ENCODE results near the gene FRMD5.

The FRMD5 gene

DNA sequence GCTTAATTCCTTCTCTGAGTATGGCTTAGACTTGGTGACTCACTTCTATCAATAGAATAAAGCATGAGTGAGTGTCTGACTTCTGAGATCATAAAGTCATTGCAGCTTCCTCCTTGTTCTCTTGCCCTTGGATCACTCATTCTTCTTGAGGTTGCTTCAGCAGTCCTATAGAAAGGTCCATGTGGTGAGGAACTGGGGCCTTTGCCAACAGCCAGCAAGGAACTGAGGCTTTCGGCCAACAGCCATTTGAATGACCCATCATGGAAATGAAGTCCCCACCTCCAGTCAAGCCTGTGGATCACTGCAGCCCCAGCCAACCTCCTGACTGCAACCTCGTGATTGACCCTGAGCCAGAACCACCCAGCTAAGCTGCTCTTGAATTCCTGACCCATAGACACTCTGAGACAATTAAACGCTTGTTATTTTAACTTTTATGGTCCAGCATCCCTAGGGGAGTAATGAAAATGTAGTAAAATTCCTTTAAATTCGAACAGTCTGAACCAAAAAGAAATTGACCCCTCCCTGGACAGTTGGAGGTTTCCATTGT is 283.8 kb downstream of the FRMD5 start:
- no peak overlapping the region for H3K4me2 ChIP-seq
- no peaks in the 10 kb centered on the region for H3K36me3 ChIP-seq
- no peaks in the 10 kb centered on the region for H3K27me3 ChIP-seq
- no peak for TF ChIP-seq Cebpa-rat (IDR thresholded peaks at IDR 0.05)
- no peak overlapping the region for H3K9ac ChIP-seq
- H3K4me3 ChIP-seq = no peak overlapping the region
- H3K27ac ChIP-seq = no peak overlapping the region
- H3K9me3 ChIP-seq = no peaks in the 10 kb centered on the region
- no peaks in the 10 kb centered on the region for H4K20me1 ChIP-seq
- H3K4me1 ChIP-seq = no peaks in the 10 kb centered on the region

DNA sequence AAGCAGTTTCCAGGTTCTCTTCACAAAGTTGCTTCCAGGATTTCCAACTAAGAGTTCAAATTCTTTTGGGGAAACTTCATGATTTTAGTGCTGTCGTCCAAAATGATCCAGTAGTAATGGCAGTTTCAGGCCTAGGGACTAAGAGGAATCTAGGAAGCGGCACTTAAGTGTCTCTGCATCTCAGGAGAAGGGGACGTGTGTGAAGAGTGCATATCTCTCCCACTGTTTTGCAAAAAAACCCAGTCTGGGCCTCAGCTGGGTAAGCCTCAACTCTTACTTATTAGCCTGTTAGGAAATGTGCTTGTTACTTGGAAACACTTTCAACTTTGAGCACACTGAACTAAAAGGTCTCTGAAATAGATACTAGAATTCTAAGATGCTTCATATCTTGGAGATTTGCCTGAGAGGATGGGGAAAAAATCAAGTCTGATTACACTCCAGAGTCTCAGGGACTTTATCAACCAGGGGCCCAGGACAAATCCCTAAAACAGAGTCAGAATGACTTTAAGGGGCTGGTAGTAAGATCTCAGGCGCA is 286.5 kb downstream of the FRMD5 start:
- H3K27ac ChIP-seq = no peak overlapping the region
- no peaks in the 10 kb centered on the region for H3K36me3 ChIP-seq
- H3K9ac ChIP-seq = no peak overlapping the region
- H3K27me3 ChIP-seq = no peaks in the 10 kb centered on the region
- no peak overlapping the region for H3K4me3 ChIP-seq
- H3K9me3 ChIP-seq = no peaks in the 10 kb centered on the region
- H4K20me1 ChIP-seq = no peaks in the 10 kb centered on the region
- H3K4me1 ChIP-seq = no peaks in the 10 kb centered on the region
- H3K4me2 ChIP-seq = no peak overlapping the region
- TF ChIP-seq Cebpa-rat (IDR thresholded peaks at IDR 0.05) = no peak

DNA sequence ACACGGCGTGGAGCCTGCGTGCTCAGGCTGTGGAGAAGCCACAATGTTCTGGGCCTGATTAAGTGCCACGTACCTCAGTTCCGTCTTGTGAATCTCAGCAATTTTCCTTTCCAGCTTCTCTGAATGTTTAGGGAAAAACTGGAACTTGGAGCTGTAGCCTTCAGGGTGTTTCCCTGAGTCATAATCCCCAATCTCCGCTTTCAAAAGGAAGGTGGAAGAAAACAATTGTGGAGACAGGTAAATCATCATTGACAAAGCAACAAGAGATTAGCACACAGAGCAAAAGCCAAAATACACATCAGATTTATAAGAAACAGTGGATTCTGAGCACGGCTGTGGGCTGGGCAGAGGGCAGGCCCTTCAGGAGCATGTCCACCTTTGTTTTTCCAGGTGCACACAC is 289.3 kb downstream of the FRMD5 start:
- H3K9ac ChIP-seq = no peak overlapping the region
- H3K27ac ChIP-seq = no peak overlapping the region

DNA sequence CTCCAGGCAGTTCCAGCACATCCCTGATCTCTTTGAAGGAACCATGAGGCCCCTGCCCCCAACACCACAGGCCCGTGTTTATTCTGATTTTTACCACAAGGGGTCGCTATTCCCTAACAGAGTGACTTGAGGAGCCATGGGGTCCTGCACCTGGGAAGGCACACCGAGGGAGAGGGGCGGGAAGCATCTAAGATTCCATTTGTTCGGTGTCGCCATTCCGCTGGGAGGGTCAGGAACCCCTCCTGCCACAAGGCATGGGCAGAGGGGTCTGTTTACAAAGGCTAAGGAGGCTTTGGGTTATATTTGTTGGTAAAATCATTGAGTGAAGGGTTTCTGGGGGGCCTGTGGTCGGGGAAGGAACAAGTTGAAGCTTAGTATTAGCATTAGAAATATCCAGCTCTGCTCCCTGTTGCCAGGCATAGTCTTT is 291.2 kb downstream of the FRMD5 start:
- H3K9me3 ChIP-seq = no peaks in the 10 kb centered on the region
- no peak overlapping the region for H3K4me2 ChIP-seq
- H3K4me1 ChIP-seq = no peaks in the 10 kb centered on the region
- H4K20me1 ChIP-seq = no peaks in the 10 kb centered on the region
- H3K27me3 ChIP-seq = no peaks in the 10 kb centered on the region
- H3K36me3 ChIP-seq = no peaks in the 10 kb centered on the region
- H3K9ac ChIP-seq = no peak overlapping the region
- no peak overlapping the region for H3K4me3 ChIP-seq
- no peak overlapping the region for H3K27ac ChIP-seq
- TF ChIP-seq Cebpa-rat (IDR thresholded peaks at IDR 0.05) = no peak

More for the DNA sequence above, 289.3 kb downstream of the FRMD5 start:
- no peaks in the 10 kb centered on the region for H4K20me1 ChIP-seq
- no peaks in the 10 kb centered on the region for H3K36me3 ChIP-seq
- H3K27me3 ChIP-seq = no peaks in the 10 kb centered on the region
- H3K4me3 ChIP-seq = no peak overlapping the region
- H3K9me3 ChIP-seq = no peaks in the 10 kb centered on the region
- no peak overlapping the region for H3K4me2 ChIP-seq
- no peaks in the 10 kb centered on the region for H3K4me1 ChIP-seq
- no peak for TF ChIP-seq Cebpa-rat (IDR thresholded peaks at IDR 0.05)

DNA sequence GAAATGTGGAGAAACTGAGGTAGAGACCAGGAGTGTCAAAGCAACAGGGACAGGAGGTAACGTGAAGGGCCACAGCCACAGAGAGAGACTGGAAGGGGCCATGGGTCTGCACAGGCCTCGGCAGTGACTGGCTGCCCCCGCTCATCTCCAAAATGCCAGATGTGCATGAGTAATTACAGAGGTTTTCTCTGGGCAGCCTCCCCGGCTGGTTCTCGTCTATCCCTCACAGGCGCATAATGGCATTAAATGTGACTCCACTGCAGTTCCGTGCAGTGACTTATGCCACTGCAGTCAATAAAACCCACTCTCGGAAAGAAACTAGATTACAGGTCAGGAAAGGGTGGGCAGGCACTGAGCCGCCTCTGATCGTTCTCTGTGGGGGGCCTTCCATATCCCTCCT is 293.6 kb downstream of the FRMD5 start:
- Histone ChIP-seq H3K27me3 (no peaks in the 10 kb centered on the region), H3K4me3 (no peak overlapping the region), H3K9me3 (no peaks in the 10 kb centered on the region), H3K9ac (no peak overlapping the region), H3K27ac (no peak overlapping the region), H3K4me1 (no peaks in the 10 kb centered on the region), H3K4me2 (no peak overlapping the region), H3K36me3 (no peaks in the 10 kb centered on the region), H4K20me1 (no peaks in the 10 kb centered on the region)
- no peak for TF ChIP-seq Cebpa-rat (IDR thresholded peaks at IDR 0.05)

DNA sequence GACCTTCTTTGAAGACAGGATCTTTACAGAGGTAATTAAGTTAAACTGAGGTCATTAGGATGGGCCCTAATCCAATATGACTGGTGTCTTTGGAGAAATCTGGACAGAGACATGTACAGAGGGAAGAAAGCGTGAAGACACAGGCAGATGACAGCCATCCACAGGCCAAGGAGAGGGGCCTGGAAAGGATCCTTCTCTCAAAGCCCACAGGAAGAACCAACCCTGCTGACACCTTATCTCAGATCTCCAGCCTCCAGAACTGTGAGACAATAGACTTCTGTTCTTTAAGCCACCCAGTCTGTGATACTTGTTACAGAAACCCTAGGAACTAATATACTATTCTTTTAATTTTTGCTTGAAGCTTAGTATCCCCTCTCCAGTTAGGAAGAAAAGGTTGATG is 294.1 kb downstream of the FRMD5 start:
- no peaks in the 10 kb centered on the region for H3K27me3 ChIP-seq
- H3K4me2 ChIP-seq = no peak overlapping the region
- no peaks in the 10 kb centered on the region for H3K4me1 ChIP-seq
- no peak for TF ChIP-seq Cebpa-rat (IDR thresholded peaks at IDR 0.05)
- H3K36me3 ChIP-seq = no peaks in the 10 kb centered on the region
- H3K9ac ChIP-seq = no peak overlapping the region
- no peak overlapping the region for H3K27ac ChIP-seq
- no peak overlapping the region for H3K4me3 ChIP-seq
- H3K9me3 ChIP-seq = no peaks in the 10 kb centered on the region
- no peaks in the 10 kb centered on the region for H4K20me1 ChIP-seq

DNA sequence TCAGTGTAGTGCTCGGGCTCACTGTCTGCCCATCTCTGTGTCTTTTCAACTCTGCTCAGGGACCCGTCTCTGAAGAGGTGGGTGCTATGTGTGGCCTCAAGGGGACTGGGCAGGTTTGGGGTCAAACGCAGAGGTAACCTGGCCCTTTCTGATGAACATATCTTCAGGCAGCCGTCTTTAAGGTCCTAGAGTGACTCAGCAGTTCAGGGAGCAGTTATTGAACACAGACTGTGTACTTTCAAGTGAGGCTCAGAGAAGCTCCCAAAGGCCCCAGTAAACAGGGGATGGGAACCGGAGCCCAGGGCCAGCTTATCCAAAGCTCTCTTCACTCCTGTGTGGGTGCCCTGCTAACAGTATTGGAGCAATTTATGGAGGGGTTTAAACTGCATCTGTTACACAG is 295.1 kb downstream of the FRMD5 start:
- Histone ChIP-seq H3K36me3 (no peaks in the 10 kb centered on the region), H3K4me3 (no peak overlapping the region), H3K4me1 (no peaks in the 10 kb centered on the region), H3K27me3 (no peaks in the 10 kb centered on the region), H3K9ac (no peak overlapping the region), H3K4me2 (no peak overlapping the region), H3K9me3 (no peaks in the 10 kb centered on the region), H3K27ac (no peak overlapping the region; the same call in 1 of the 2 replicates), H4K20me1 (no peaks in the 10 kb centered on the region)
- no peak for TF ChIP-seq Cebpa-rat (IDR thresholded peaks at IDR 0.05)

DNA sequence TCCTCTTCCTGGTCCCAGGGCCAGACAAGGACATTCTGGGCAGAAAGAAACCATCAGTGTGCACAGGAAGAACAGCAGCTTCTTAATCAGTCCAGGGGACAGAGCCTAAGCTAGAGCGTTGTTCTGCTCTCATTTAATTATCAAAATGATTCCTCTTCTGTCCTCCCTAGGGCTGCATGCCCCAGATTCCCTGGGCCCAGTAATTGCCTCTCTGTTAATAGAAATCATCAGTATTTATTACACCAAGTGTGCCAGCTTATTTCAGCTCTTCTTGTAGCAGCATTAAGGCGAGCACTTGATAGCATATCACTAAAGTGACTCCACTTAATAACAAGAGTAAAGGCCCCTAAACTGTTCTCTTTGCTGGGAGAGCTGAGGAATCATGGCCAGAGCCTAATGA is 296.2 kb downstream of the FRMD5 start:
- Histone ChIP-seq H3K27me3 (no peaks in the 10 kb centered on the region), H3K27ac (no peak overlapping the region), H3K9ac (no peak overlapping the region)

DNA sequence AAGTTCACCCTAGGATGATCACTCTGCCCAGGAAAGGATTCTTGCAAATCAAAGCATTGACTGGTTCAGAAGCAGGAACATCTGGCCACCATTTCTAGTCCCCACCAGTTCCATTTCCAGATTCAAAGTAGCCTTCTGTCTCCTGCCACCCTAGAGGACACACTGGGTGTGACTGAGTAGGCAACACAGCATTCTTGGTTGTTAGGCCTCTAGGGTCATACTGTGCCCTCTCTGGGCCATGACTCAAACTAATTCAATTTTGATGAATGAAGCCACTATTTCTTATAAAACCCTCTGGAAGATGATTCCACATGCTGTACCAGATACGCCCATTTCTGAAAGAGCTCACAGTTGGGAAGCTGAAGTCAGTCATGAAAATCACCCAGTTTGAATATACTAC is 298.5 kb downstream of the FRMD5 start:
- no peaks in the 10 kb centered on the region for H4K20me1 ChIP-seq
- H3K9me3 ChIP-seq = no peaks in the 10 kb centered on the region
- no peak overlapping the region for H3K9ac ChIP-seq
- H3K36me3 ChIP-seq = peaks cover 6% of the 10 kb centered on the region; the same call in 1 of the 2 replicates
- H3K27ac ChIP-seq = no peak overlapping the region
- H3K4me3 ChIP-seq = no peak overlapping the region
- TF ChIP-seq Cebpa-rat (IDR thresholded peaks at IDR 0.05) = no peak
- no peaks in the 10 kb centered on the region for H3K27me3 ChIP-seq
- H3K4me1 ChIP-seq = no peaks in the 10 kb centered on the region
- H3K4me2 ChIP-seq = no peak overlapping the region

More for the DNA sequence above, 296.2 kb downstream of the FRMD5 start:
- Histone ChIP-seq H3K36me3 (no peaks in the 10 kb centered on the region), H4K20me1 (no peaks in the 10 kb centered on the region), H3K4me3 (no peak overlapping the region), H3K9me3 (no peaks in the 10 kb centered on the region), H3K4me1 (no peaks in the 10 kb centered on the region), H3K4me2 (no peak overlapping the region)
- no peak for TF ChIP-seq Cebpa-rat (IDR thresholded peaks at IDR 0.05)

DNA sequence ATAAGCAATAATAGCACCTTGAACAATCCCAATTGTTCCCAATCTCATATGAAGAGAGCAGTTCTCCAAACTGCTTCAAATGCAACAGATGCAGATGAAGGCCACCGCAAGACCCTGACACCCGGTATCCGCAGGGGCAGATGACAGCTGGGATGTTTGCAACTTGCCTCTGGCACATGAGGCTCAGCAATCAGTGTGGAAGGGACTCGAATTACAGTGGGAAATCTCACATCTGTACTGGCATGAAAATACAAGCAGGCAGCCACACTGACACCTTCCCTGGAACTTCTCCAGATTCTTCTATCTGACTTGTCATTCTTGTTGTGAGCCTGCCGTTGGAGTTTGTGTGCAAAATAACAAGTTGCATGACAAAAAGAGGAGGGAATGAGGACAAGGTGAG is 299.5 kb downstream of the FRMD5 start:
- H3K9ac ChIP-seq = no peak overlapping the region
- peaks cover 16% of the 10 kb centered on the region for H3K36me3 ChIP-seq
- H3K4me1 ChIP-seq = no peaks in the 10 kb centered on the region
- no peaks in the 10 kb centered on the region for H3K27me3 ChIP-seq
- TF ChIP-seq Cebpa-rat (IDR thresholded peaks at IDR 0.05) = no peak
- no peaks in the 10 kb centered on the region for H3K9me3 ChIP-seq
- H4K20me1 ChIP-seq = no peaks in the 10 kb centered on the region
- no peak overlapping the region for H3K27ac ChIP-seq
- H3K4me3 ChIP-seq = no peak overlapping the region
- no peak overlapping the region for H3K4me2 ChIP-seq

DNA sequence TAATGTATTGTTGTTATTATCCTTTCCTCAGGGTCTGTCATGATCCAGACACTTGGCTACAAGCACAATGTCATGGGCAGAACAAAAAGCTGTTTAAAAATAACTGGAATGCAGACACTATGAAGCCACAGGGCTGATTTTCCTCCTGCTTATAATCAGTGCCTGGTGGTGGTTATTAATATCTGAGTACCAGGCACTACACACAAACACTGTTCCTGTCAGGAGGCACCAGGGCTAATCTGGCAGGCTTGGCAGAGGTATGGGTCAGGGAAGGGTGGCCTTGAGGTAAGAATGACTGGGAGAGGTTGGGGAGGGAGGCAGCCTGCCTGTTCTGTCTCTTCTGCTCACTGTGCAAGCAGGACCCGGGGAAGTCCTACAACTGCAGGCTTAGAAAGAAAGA is 301.1 kb downstream of the FRMD5 start:
- H3K4me2 ChIP-seq = no peak overlapping the region
- no peaks in the 10 kb centered on the region for H3K9me3 ChIP-seq
- no peaks in the 10 kb centered on the region for H3K27me3 ChIP-seq
- no peak overlapping the region for H3K27ac ChIP-seq
- H4K20me1 ChIP-seq = no peaks in the 10 kb centered on the region
- H3K36me3 ChIP-seq = peaks cover 19% of the 10 kb centered on the region
- no peak overlapping the region for H3K9ac ChIP-seq
- TF ChIP-seq Cebpa-rat (IDR thresholded peaks at IDR 0.05) = no peak
- no peaks in the 10 kb centered on the region for H3K4me1 ChIP-seq
- no peak overlapping the region for H3K4me3 ChIP-seq

All from BLaER1 (cell line).